Ectodermal cell (in vitro differentiated cells): Measurements from ENCODE around the gene ZBTB17.

Source experiments
- H3K27ac ChIP-seq: 2 replicates; pipeline ENCODE4 v1.7.0; 2013; ENCODE audit warnings: mild to moderate bottlenecking, low read depth, low read length; ENCODE audit not compliant: insufficient read depth, poor library complexity, severe bottlenecking
- H3K27me3 ChIP-seq: 2 replicates; pipeline ENCODE4 v1.7.0; 2013; ENCODE audit warnings: mild to moderate bottlenecking, low read length; ENCODE audit not compliant: insufficient read depth, control insufficient read depth, poor library complexity, severe bottlenecking
- H3K36me3 ChIP-seq: one replicate; pipeline ENCODE4 v1.7.0; 2013; ENCODE audit warnings: low read length; ENCODE audit not compliant: control insufficient read depth, insufficient read depth
- H3K4me1 ChIP-seq: one replicate; pipeline ENCODE4 v1.7.0; 2013; ENCODE audit warnings: low read length; ENCODE audit not compliant: control insufficient read depth, insufficient read depth
- H3K4me3 ChIP-seq: 2 replicates; pipeline ENCODE4 v1.7.0; 2013; ENCODE audit warnings: low read depth, low read length, control low read depth; ENCODE audit not compliant: insufficient read depth
- H3K9me3 ChIP-seq: 2 replicates; pipeline ENCODE4 v1.7.0; 2013; ENCODE audit warnings: mild to moderate bottlenecking, low read length, moderate library complexity; ENCODE audit not compliant: control insufficient read depth
- WGBS, 2 experiments: methylation state at CpG; one replicate each; pipeline ENCODE4 v1.1.7; 2013; ENCODE audit warnings: missing lambda C conversion rate in 2 of 2; 5-methylcytosine and 5-hydroxymethylcytosine counted together

The ZBTB17 gene

DNA sequence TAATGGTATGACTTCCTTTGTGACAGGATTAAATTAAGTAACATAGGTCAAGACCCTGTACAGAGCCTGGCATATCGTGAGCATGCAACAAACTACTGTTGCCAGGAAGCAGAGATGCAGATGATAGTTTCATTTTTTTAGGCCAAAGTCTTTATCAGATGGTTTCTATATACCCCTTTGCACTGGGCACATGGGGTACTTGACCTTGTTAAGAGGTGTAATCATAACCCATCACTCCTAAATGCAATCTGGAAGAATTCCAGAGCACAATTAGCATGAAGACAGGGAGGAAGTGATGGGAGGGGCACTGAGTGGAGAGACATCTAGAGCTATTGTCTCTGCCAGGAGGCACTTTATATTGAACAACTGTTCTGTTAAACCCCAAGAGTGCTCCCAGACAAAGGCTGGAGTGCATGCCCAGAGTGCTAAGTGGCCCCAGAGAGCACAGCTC is 22.1 kb downstream of the ZBTB17 start:
- no peaks in the 10 kb centered on the region for H3K27me3 ChIP-seq
- 92 to 93% methylated on average over 1 of the region's 1 CpG for WGBS, 2 experiments
- H3K27ac ChIP-seq, result no peak overlapping the region
- peaks cover 41% of the 10 kb centered on the region for H3K4me1 ChIP-seq
- H3K4me3 ChIP-seq, result no peak overlapping the region
- H3K9me3 ChIP-seq, result no peaks in the 10 kb centered on the region
- H3K36me3 ChIP-seq, result no peaks in the 10 kb centered on the region

DNA sequence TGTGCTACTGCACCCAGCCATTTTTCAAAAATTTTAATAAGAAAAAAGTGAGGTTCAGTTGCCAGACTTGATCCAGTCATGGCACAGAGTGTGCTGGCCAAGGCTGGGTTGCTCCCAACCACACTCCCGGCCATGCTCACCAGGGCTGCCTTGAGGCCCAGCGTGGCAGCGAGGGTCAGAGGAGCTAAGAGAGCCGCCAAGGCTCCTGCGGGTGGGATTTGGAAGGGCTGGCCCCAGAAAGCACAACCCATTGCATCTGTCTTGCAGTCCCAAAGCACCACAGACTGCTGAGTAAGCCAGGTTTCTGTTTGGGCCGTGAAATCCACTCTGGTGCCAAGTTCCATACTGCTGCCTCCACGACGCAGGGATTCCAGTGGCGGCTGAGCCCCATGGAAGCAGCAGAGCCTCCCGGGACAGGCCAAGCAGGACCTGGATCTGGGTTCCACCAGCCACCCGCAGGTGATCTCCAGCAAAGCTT is 22.6 kb downstream of the ZBTB17 start:
- peaks cover 41% of the 10 kb centered on the region for H3K4me1 ChIP-seq
- H3K4me3 ChIP-seq, result no peak overlapping the region
- no peak overlapping the region for H3K27ac ChIP-seq
- WGBS, 2 experiments, result 92 to 94% methylated on average over 11 of the region's 11 CpGs
- no peaks in the 10 kb centered on the region for H3K9me3 ChIP-seq
- no peaks in the 10 kb centered on the region for H3K36me3 ChIP-seq
- no peaks in the 10 kb centered on the region for H3K27me3 ChIP-seq

DNA sequence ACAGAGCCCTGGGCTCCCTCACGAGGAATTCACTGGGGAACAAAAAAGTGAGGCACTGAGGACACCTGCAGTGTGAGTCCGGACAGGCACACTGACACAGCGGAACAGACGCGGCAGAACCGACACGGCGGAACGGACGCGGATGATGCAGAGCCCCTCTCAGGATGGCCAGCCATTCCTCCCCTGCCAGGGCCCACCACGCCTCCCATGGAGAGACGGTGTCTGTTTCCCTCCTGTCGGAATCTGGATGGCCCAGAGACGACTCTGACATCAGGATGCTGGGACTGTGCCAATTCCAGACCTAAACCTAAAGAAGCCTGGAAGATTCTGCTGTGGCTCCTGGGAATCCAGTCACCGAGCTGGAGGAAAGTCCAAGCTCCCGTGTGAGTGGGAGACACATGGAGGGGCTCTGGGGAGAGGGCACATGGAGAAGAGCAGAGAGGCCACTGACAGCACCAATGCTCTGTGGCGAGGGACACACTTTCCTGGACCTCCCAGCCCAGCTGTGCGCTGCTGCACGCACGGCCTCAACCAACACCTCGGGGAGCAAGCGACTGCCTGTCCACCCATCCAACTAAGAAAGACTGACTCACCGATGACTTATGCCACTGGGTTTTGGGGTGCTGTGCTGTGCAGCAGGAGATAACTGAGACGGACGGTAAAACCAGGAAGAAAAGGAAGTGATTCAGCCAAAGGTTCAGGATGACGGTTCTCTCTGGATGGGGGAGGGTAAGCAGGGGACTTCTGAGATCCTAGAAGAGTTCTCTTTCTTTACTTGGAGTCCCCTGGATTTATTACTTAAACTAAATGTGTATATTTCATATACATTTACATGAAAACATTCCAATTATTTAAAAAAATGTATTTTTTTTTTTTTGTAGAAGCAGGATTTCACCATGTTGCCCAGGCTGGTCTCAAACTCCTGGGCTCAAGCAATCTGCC is 23.3 kb downstream of the ZBTB17 start:
- no peak overlapping the region for H3K27ac ChIP-seq
- 93 to 94% methylated on average over 27 of the region's 27 CpGs for WGBS, 2 experiments
- peaks cover 36% of the 10 kb centered on the region for H3K4me1 ChIP-seq
- H3K4me3 ChIP-seq, result no peak overlapping the region
- H3K27me3 ChIP-seq, result no peaks in the 10 kb centered on the region
- peaks cover 4% of the 10 kb centered on the region for H3K36me3 ChIP-seq
- H3K9me3 ChIP-seq, result no peaks in the 10 kb centered on the region

DNA sequence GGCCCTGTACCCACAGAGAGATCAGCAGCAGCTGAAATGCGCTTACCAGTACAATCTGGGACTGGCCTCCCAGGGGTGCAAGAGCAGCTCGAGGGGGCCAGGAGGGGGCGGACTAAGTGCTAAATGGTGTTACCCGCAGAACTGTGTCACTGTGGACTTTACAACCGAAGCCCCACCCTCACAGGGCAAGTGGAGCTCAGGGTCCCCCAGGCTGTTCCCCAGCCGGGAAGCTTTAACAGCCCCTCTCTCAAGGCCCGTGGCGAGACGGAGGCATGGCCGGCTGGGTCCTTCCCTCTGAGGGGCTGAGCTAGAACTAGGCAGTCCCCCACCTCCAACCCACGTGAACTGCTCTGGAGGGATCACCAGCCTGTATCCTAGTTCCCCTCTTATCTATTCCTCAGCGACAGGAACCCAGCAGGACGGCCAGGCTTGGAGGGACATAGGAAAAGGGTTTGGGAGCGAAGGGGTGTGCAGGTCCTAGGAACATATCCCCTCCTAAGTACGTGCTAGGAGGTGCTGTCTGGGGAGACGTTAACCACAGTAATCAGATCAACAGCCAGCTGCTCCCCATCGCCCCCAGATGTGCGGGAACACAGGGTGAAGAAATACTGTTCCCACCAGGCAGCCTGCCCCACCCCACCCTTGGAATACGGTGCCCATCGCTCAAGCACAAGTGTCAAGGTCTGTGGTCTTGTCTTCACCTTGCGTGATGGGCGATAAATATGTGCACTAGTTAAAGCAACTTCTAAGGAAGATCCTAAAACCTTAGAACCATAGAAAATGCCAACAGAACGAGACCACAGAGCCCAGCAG is 24.4 kb downstream of the ZBTB17 start:
- H3K4me3 ChIP-seq, result no peak overlapping the region
- H3K4me1 ChIP-seq, result peaks cover 33% of the 10 kb centered on the region
- 80 to 83% methylated on average over 23 of the region's 23 CpGs for WGBS, 2 experiments
- H3K9me3 ChIP-seq, result no peaks in the 10 kb centered on the region
- peaks cover 10% of the 10 kb centered on the region for H3K36me3 ChIP-seq
- no peaks in the 10 kb centered on the region for H3K27me3 ChIP-seq
- no peak overlapping the region for H3K27ac ChIP-seq

DNA sequence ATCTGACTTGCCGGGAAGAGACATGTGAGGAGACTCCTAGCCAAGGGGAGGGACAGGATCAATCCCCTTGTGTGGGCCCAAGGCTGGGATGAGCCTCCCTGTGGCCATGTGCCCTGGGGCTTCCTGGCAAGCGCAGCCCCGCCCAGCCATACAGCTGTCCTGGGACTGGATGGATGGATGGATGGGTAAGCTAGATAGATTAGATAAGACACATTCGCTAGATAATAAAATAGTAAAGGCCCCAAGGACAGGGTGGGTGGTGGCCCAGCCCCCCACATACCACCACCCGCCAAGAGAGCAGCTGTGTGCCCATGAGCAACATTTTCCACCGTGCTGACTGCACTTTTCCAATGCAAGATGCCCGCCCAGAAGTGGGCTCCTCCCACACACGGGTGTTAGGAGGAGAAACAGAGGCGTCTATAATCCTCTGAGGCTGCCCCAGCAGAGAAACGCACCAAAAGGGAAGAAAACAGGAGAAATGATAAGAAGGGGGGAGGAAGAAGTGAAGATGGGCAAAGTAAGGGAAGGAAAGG is 25.1 kb downstream of the ZBTB17 start:
- Histone ChIP-seq H3K27ac (no peak overlapping the region), H3K27me3 (no peaks in the 10 kb centered on the region), H3K36me3 (peaks cover 10% of the 10 kb centered on the region), H3K9me3 (no peaks in the 10 kb centered on the region), H3K4me3 (no peak overlapping the region), H3K4me1 (peaks cover 33% of the 10 kb centered on the region)
- WGBS, 2 experiments, result 81% methylated on average over 10 of the region's 10 CpGs

DNA sequence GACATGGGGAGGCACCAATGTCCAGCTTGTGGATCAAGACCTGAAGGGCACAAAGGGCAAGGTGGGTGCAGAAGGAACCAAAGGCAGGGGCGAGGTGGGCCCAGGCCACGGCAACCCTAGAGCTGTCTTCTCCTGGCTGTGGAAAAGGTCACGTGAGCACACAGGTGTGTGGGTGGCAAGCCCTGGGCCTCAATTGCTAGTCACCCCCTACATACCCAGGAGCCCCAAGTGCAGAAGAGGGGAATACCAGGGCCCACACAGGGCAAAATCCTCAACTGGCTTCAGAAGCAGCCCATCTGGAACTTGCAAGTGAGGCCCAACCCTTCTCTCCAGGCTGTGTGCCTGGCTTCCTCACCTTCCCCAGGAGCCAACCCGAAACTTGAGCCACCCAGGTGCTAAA is 25.6 kb downstream of the ZBTB17 start:
- 94 to 96% methylated on average over 4 of the region's 4 CpGs for WGBS, 2 experiments
- no peak overlapping the region for H3K27ac ChIP-seq
- H3K4me1 ChIP-seq, result peaks cover 33% of the 10 kb centered on the region
- H3K27me3 ChIP-seq, result no peaks in the 10 kb centered on the region
- H3K36me3 ChIP-seq, result peaks cover 11% of the 10 kb centered on the region
- no peak overlapping the region for H3K4me3 ChIP-seq
- no peaks in the 10 kb centered on the region for H3K9me3 ChIP-seq

DNA sequence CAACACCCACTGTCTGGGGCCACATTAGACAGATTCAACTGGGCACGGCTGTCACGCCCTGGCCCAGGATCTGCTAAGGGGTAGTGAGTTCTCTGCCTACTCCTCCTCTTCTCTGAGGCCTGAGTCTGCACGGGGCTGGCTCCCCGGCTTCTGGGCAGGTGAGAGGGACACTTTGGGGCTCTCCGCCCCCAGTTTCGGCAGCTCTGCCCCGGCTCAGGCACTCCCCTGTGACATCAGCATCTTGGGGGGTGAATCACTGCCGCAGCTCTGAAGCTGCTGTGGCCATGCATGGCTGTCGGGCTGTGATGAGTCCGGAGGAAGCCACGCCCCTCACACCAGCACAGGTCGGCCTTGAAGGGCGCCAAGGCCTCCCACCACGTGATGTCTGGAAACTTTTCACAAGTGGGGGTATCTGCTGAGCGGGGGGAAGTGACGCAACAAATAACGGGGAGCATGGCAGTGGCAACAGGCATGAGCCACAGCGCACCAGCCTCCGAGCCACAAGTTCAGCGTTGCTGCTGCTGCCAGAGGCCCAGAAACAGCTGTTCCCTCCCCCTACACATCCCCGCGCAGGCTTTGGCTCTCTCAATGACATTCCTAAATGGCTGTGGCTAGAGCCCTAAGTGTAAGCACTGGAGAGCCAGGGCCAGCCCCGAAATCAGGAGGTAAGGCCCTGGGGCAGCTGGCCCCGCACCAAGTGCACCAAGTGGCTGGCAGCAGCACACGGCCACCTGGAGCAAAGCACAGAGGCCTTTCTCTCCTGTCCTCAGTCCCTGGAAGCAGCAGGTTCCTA is 26.3 kb downstream of the ZBTB17 start:
- no peaks in the 10 kb centered on the region for H3K27me3 ChIP-seq
- 49 to 53% methylated on average over 25 of the region's 25 CpGs for whole genome bisulfite sequencing, 2 experiments
- H3K4me3 ChIP-seq, result no peak overlapping the region
- H3K36me3 ChIP-seq, result peaks cover 13% of the 10 kb centered on the region
- H3K9me3 ChIP-seq, result no peaks in the 10 kb centered on the region
- peaks cover 33% of the 10 kb centered on the region for H3K4me1 ChIP-seq
- no peak overlapping the region for H3K27ac ChIP-seq

DNA sequence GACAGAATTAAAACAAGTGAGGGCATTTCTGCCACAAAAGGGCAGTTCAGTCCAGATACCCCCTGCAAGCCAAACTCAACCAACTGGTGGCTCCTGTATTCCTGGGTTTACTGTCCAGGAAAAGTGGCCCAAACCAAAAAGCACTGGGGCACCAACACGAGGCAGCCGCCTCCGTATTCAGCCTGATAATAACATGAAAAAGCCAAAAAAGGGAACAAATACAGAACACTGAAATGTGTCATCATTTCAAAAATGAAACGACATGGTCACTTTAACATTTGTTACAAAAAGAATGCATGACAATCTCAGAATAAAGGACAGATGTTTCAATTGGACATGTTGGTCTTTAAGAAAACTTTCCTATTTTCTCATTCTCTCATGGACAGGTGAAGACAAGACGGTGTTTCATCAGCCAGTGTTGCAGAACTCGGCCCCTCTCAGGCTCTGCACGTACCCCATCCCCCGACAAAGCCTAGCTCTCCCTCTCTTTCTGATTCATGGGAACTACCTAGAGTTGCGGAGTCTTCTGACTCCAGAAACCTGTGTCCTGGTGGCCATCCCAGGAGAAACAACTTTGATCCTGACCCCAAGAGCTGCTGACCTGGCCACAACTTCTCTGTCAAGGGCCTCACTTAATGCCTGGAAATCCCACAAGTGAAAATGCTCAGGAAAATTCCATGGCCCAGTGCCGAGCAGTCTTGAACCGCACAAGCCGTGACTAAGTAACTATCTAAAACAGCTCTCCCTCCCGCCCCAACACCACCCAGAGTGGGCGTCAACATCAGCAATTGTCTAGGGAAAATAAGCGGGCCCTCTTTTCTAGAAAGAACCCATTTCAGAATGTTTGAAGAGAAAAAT is 27.1 kb downstream of the ZBTB17 start:
- Histone ChIP-seq H3K27me3 (no peaks in the 10 kb centered on the region), H3K4me3 (no peak overlapping the region), H3K4me1 (peaks cover 33% of the 10 kb centered on the region), H3K27ac (no peak overlapping the region), H3K9me3 (no peaks in the 10 kb centered on the region), H3K36me3 (peaks cover 18% of the 10 kb centered on the region)
- 85 to 86% methylated on average over 15 of the region's 15 CpGs for WGBS, 2 experiments

DNA sequence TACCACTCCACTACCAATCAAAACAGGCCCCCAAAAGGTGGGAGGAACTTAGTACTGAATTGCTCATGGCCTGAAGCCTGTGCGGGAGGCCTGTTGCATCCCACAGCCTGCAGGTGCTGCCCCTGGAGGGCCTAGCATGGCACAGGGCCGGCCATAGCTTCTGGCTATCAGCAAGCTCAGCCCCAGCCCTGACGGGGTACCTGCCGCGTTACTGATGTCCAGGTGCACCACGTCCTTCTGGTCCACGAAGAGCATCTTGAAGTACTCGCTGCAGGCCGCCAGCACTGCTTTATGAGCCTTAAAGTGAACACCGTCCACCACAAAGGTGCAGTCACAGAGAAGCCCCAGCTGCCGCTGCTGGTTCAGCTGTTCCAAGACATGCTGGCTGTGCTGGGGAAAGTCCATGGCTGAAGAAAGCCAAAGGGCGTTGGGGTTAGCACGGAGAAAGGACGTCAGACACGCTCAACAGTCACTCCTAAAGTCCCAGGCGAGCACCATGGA is 27.8 kb downstream of the ZBTB17 start:
- Histone ChIP-seq H3K27me3 (no peaks in the 10 kb centered on the region), H3K4me3 (no peak overlapping the region), H3K36me3 (peaks cover 25% of the 10 kb centered on the region), H3K9me3 (no peaks in the 10 kb centered on the region), H3K4me1 (peaks cover 33% of the 10 kb centered on the region), H3K27ac (peak overlapping the region; percentile 36)
- 91 to 93% methylated on average over 16 of the region's 16 CpGs for WGBS, 2 experiments
